Astrocyte (in vitro differentiated cells and primary cell): ENCODE results near the gene ATP1A2. TPM values are rescaled to one million over a fixed set of nuclear protein-coding genes. Genes with fewer than 3 reads are reported as not detected.

ENCODE experiments used
- DNase-seq: peaks from one replicate; pipeline ENCODE4 v3.0.0-alpha.2; 2010; ENCODE audit warnings: low read depth
- FAIRE-seq: peaks from 2 replicates; lab custom pipeline; 2011; peaks lifted over from hg19 to GRCh38; lab: Jason Lieb, UNC
- H2AFZ ChIP-seq: 2 replicates; pipeline ENCODE4 v1.6.0; 2012; ENCODE audit warnings: low read depth, low read length, inconsistent platforms
- H3K27ac ChIP-seq: 2 replicates; pipeline ENCODE4 v1.5.1; 2011; ENCODE audit warnings: low read depth, low read length, inconsistent platforms
- H3K27me3 ChIP-seq: 2 replicates; pipeline ENCODE4 v1.6.0; 2011; ENCODE audit warnings: low read length, inconsistent platforms; ENCODE audit not compliant: insufficient read depth
- H3K36me3 ChIP-seq: 2 replicates; pipeline ENCODE4 v1.5.1; 2011; ENCODE audit warnings: low read length, inconsistent platforms; ENCODE audit not compliant: insufficient read depth
- H3K4me1 ChIP-seq: 2 replicates; pipeline ENCODE4 v1.5.1; 2011; ENCODE audit warnings: low read length, inconsistent platforms; ENCODE audit not compliant: insufficient read depth
- H3K4me2 ChIP-seq: 2 replicates; pipeline ENCODE4 v1.6.0; 2012; ENCODE audit warnings: low read length, inconsistent platforms
- H3K4me3 ChIP-seq: 2 replicates; pipeline ENCODE4 v1.5.1; 2011; ENCODE audit warnings: low read depth, mild to moderate bottlenecking, low read length, inconsistent platforms; ENCODE audit not compliant: insufficient read depth
- H3K79me2 ChIP-seq: 2 replicates; pipeline ENCODE4 v1.6.0; 2012; ENCODE audit warnings: mild to moderate bottlenecking, low read length, inconsistent platforms; ENCODE audit not compliant: insufficient read depth
- H3K9ac ChIP-seq: 2 replicates; pipeline ENCODE4 v1.6.0; 2012; ENCODE audit warnings: mild to moderate bottlenecking, low read length, inconsistent platforms
- H3K9me3 ChIP-seq: 2 replicates; pipeline ENCODE4 v1.5.1; 2012; ENCODE audit warnings: low read depth, mild to moderate bottlenecking, low read length, inconsistent platforms; ENCODE audit not compliant: insufficient read depth
- H4K20me1 ChIP-seq: 2 replicates; pipeline ENCODE4 v1.6.0; 2012; ENCODE audit warnings: low read length, inconsistent platforms; ENCODE audit not compliant: insufficient read depth
- H3K27ac Mint-ChIP-seq: one replicate; pipeline ENCODE4 v1.8.0; 2021; ENCODE audit warnings: mild to moderate bottlenecking, mixed read lengths; ENCODE audit not compliant: unreplicated experiment
- H3K27me3 Mint-ChIP-seq: one replicate; pipeline ENCODE4 v1.8.0; 2021; ENCODE audit warnings: low read depth, mixed read lengths; ENCODE audit not compliant: unreplicated experiment
- H3K36me3 Mint-ChIP-seq: one replicate; pipeline ENCODE4 v1.8.0; 2021; ENCODE audit warnings: low read depth, mixed read lengths; ENCODE audit not compliant: unreplicated experiment
- H3K4me1 Mint-ChIP-seq: one replicate; pipeline ENCODE4 v1.8.0; 2021; ENCODE audit warnings: low read depth, mixed read lengths; ENCODE audit not compliant: unreplicated experiment
- H3K4me3 Mint-ChIP-seq: one replicate; pipeline ENCODE4 v1.8.0; 2021; ENCODE audit warnings: mild to moderate bottlenecking, moderate library complexity, mixed read lengths; ENCODE audit not compliant: unreplicated experiment
- H3K9me3 Mint-ChIP-seq: one replicate; pipeline ENCODE4 v1.8.0; 2021; ENCODE audit warnings: mild to moderate bottlenecking, mixed read lengths; ENCODE audit not compliant: unreplicated experiment
- CTCF ChIP-seq: IDR thresholded peaks from 2 replicates; pipeline ENCODE4 v1.5.1; 2011; ENCODE audit warnings: low read depth, mild to moderate bottlenecking, inconsistent platforms, low read length, moderate library complexity; ENCODE audit not compliant: insufficient read depth
- EZH2 ChIP-seq: IDR thresholded peaks from 2 replicates; pipeline ENCODE4 v1.6.1; 2012; ENCODE audit warnings: mild to moderate bottlenecking, low read length, inconsistent platforms; ENCODE audit not compliant: insufficient read depth
- total RNA-seq: library from RNA; stranded (reverse); gene quantifications from 2 replicates; pipeline ENCODE4 v1.2.1, GENCODE V29; 2021

The ATP1A2 gene
- total RNA-seq, 1 donor from 2014 or later, result 2.5 TPM

DNA sequence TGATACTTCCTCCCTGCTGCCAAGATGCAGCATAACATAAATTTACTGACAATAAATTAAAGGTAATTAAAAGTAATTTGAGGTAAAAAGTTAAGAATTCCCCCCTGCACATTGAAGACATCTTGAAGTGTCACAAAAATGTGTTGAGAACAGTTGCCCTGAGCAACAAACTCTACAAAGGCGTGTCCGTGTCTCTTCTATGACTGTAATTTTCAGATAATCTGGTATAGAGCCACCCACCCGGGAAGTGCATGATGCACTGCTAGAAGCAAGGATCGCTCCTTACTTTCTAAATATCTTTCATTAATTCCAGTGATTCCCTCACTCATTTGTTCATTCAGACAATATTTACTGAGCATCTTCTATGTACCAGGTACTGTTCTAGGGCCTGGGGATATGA is 63.8 kb downstream of the ATP1A2 start:
- H3K27me3 Mint-ChIP-seq, result peaks cover 6% of the 10 kb centered on the region
- H3K36me3 Mint-ChIP-seq, result no peaks in the 10 kb centered on the region
- no peaks in the 10 kb centered on the region for H3K79me2 ChIP-seq
- no peak overlapping the region for H2AFZ ChIP-seq
- H3K4me2 ChIP-seq, result no peak overlapping the region
- DNase-seq (no peak), FAIRE-seq (no peak)
- H3K4me3 Mint-ChIP-seq, result no peak overlapping the region
- peaks cover 14% of the 10 kb centered on the region for H3K4me1 Mint-ChIP-seq
- H3K27ac ChIP-seq, result no peak overlapping the region
- H3K9ac ChIP-seq, result no peak overlapping the region
- peaks cover 2% of the 10 kb centered on the region for H3K9me3 Mint-ChIP-seq
- no peak overlapping the region for H3K27ac Mint-ChIP-seq
- H3K4me3 ChIP-seq, result no peak overlapping the region
- TF ChIP-seq EZH2 (no peak), CTCF (no peak)
- no peaks in the 10 kb centered on the region for H4K20me1 ChIP-seq
- H3K4me1 ChIP-seq, result no peaks in the 10 kb centered on the region
- no peaks in the 10 kb centered on the region for H3K27me3 ChIP-seq
- H3K36me3 ChIP-seq, result no peaks in the 10 kb centered on the region
- H3K9me3 ChIP-seq, result no peaks in the 10 kb centered on the region

DNA sequence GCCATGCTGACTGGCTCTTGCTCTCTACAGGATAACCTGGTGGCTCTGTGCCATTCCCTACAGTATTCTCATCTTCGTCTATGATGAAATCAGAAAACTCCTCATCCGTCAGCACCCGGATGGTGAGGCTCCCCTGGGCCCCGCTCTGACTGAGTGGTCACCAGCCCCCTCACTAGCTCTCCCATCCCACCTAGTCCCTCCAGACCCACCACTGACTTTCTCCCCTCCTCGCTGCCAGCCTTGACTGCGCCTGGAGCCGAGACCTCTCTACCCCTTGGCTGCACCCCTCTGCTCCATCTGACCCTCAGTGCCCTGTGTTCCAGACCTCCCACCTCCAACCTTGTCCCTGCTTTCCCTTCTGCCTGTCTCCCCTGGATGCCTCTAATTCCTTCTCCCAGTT is 70.7 kb downstream of the ATP1A2 start:
- Histone ChIP-seq H3K27ac (no peak overlapping the region), H2AFZ (no peak overlapping the region), H3K4me1 (peaks cover 5% of the 10 kb centered on the region), H3K4me3 (no peak overlapping the region), H3K27me3 (no peaks in the 10 kb centered on the region), H3K9ac (no peak overlapping the region), H3K36me3 (no peaks in the 10 kb centered on the region), H3K79me2 (no peaks in the 10 kb centered on the region), H3K4me2 (no peak overlapping the region), H3K9me3 (no peaks in the 10 kb centered on the region), H4K20me1 (no peaks in the 10 kb centered on the region)
- no peak overlapping the region for H3K4me3 Mint-ChIP-seq
- DNase-seq (no peak), FAIRE-seq (no peak)
- peaks cover 18% of the 10 kb centered on the region for H3K27me3 Mint-ChIP-seq
- peaks cover 4% of the 10 kb centered on the region for H3K36me3 Mint-ChIP-seq
- H3K27ac Mint-ChIP-seq, result no peak overlapping the region
- no peaks in the 10 kb centered on the region for H3K9me3 Mint-ChIP-seq
- H3K4me1 Mint-ChIP-seq, result peaks cover 14% of the 10 kb centered on the region
- no peak for TF ChIP-seq EZH2
- TF ChIP-seq CTCF, result no peak

- Histone ChIP-seq H3K9me3 (no peaks in the 10 kb centered on the region), H3K4me2 (no peak overlapping the region), H3K27me3 (no peaks in the 10 kb centered on the region), H3K79me2 (no peaks in the 10 kb centered on the region), H2AFZ (no peak overlapping the region), H3K9ac (no peak overlapping the region), H3K4me3 (no peak overlapping the region), H3K36me3 (no peaks in the 10 kb centered on the region), H3K4me1 (peaks cover 6% of the 10 kb centered on the region), H4K20me1 (no peaks in the 10 kb centered on the region), H3K27ac (no peak overlapping the region)
- H3K27ac Mint-ChIP-seq, result no peak overlapping the region
- TF ChIP-seq EZH2 (no peak), CTCF (no peak)
- no peaks in the 10 kb centered on the region for H3K9me3 Mint-ChIP-seq
- FAIRE-seq (no peak), DNase-seq (no peak)
- H3K4me1 Mint-ChIP-seq, result peaks cover 14% of the 10 kb centered on the region
- peaks cover 4% of the 10 kb centered on the region for H3K36me3 Mint-ChIP-seq
- peaks cover 18% of the 10 kb centered on the region for H3K27me3 Mint-ChIP-seq
- H3K4me3 Mint-ChIP-seq, result no peak overlapping the region
Observed at GRCh38 chr1:160186729-160187128, 71.2 kb downstream of the ATP1A2 start.
